K562 (cell line): ENCODE results near the gene SFPQ. TPM values are rescaled to one million over a fixed set of nuclear protein-coding genes. Genes with fewer than 3 reads are reported as not detected.

Experiments used
- BHLHE40 ChIP-seq: IDR thresholded peaks from 2 replicates; pipeline ENCODE4 v1.6.1; 2011; ENCODE audit warnings: low read length, improper control_type of control experiment
- ELF1 ChIP-seq: fragments of 200-800 bp; sonication (Bioruptor generic); IDR thresholded peaks from 2 replicates; pipeline ENCODE4 v1.6.1; 2016; ENCODE audit warnings: missing genetic modification characterization, missing compliant biosample characterization
- ELF2 ChIP-seq: fragments of 250-450 bp; sonication (Bioruptor Pico); IDR thresholded peaks from 2 replicates; pipeline ENCODE4 v1.5.0; 2021; ENCODE audit warnings: mild to moderate bottlenecking
- ERF ChIP-seq: fragments of 450-650 bp; formaldehyde crosslinking; IDR thresholded peaks from 2 replicates; pipeline ENCODE4 v1.4.0; 2020; ENCODE audit warnings: mild to moderate bottlenecking, mixed read lengths
- FIP1L1 ChIP-seq: fragments of 200-400 bp; formaldehyde crosslinking; IDR thresholded peaks from 2 replicates; pipeline ENCODE4 v1.6.1; 2018; ENCODE audit warnings: mild to moderate bottlenecking, low read depth, low read length; ENCODE audit not compliant: poor library complexity, severe bottlenecking
- FOXA3 ChIP-seq, 2 experiments: fragments of 450-650 bp in 1 of 2; sonication (generic) in 1 of 2; formaldehyde crosslinking; IDR thresholded peaks in 1 of 2; conservative IDR thresholded peaks in 1 of 2; 2 replicates each; pipeline versions ENCODE4 v1.4.0 to v1.8.0; 2020 to 2022; ENCODE audit warnings: mild to moderate bottlenecking in 2 of 2, missing genetic modification reagents in 1 of 2
- GABPA ChIP-seq: fragments of 200-800 bp; sonication (Bioruptor generic); conservative IDR thresholded peaks from 2 replicates; pipeline ENCODE4 v1.6.1; 2016; ENCODE audit warnings: low read depth, missing genetic modification characterization, missing compliant biosample characterization
- KDM1A ChIP-seq, 2 experiments: fragments of 450-650 bp; IDR thresholded peaks; 2 replicates each; pipeline ENCODE4 v1.6.1; 2016; ENCODE audit warnings: mild to moderate bottlenecking in 2 of 2
- KLF6 ChIP-seq: fragments of 250-450 bp; sonication (Bioruptor Pico); IDR thresholded peaks from 2 replicates; pipeline ENCODE4 v1.4.0; 2020; ENCODE audit warnings: mild to moderate bottlenecking, moderate library complexity, borderline replicate concordance
- NFXL1 ChIP-seq: fragments of 450-650 bp; formaldehyde crosslinking; IDR thresholded peaks from 2 replicates; pipeline ENCODE4 v1.4.0; 2021; ENCODE audit warnings: mild to moderate bottlenecking
- POU5F1 ChIP-seq: fragments of 150-350 bp; IDR thresholded peaks from 2 replicates; pipeline ENCODE4 v1.6.1; 2014; ENCODE audit warnings: borderline replicate concordance, low read length, low read depth, mild to moderate bottlenecking; ENCODE audit not compliant: partially characterized antibody
- RHOXF2B ChIP-seq: fragments of 250-450 bp; sonication (Bioruptor Pico); conservative IDR thresholded peaks from 2 replicates; pipeline ENCODE4 v1.5.1; 2021
- ZFP1 ChIP-seq: fragments of 450-650 bp; formaldehyde crosslinking; IDR thresholded peaks from 2 replicates; pipeline ENCODE4 v1.4.0; 2020; ENCODE audit warnings: mild to moderate bottlenecking, mixed read lengths
- ZNF197 ChIP-seq: fragments of 200-800 bp; sonication (Bioruptor generic); IDR thresholded peaks from 2 replicates; pipeline ENCODE4 v1.6.1; 2016; ENCODE audit warnings: low read depth, missing genetic modification characterization, missing compliant biosample characterization
- ZNF764 ChIP-seq: fragments of 250-450 bp; sonication (Bioruptor Pico); IDR thresholded peaks from 2 replicates; pipeline ENCODE4 v1.4.0; 2020; ENCODE audit warnings: low read depth, mild to moderate bottlenecking, moderate library complexity
- polyA plus RNA-seq, 8 experiments: library from polyadenylated mRNA; depleted of rRNA in 4 of 8; stranded (reverse) in 5 of 8; unstranded in 3 of 8; fragments of >200 nt; fragmentation: Nextera tagmentation in 2 of 8; fragmentation: Illumina TruSeq in 1 of 8; extraction: Ambion mirVana in 2 of 8; extraction: Trizol in 1 of 8; gene quantifications; 2 replicates each; pipeline versions ENCODE4 v1.2.1 to v1.2.3, GENCODE V29; 2011 to 2014; ENCODE audit warnings: inconsistent platforms in 1 of 8, missing spikeins in 1 of 8
- total RNA-seq, 7 experiments: library from RNA; depleted of rRNA in 6 of 7; stranded (reverse); fragments of >200 nt in 6 of 7; fragmentation: Illumina TruSeq in 2 of 7; extraction: Trizol in 2 of 7; gene quantifications; 2 replicates each; pipeline versions ENCODE4 v1.2.1 to v1.2.3, GENCODE V29; 2011 to 2021; ENCODE audit warnings: low replicate concordance in 1 of 7
- TF ChIP-seq, protein P1 (sequence below): fragments of 250-450 bp; sonication (Bioruptor Pico); IDR thresholded peaks from 2 replicates; pipeline ENCODE4 v1.5.0; 2021; ENCODE audit warnings: mild to moderate bottlenecking, moderate library complexity
- TF ChIP-seq, protein P2 (sequence below): IDR thresholded peaks from 3 replicates; pipeline ENCODE4 v1.6.1; 2011; ENCODE audit warnings: borderline replicate concordance, mild to moderate bottlenecking; ENCODE audit not compliant: insufficient read length, insufficient read depth
- TF ChIP-seq, protein P3 (sequence below): fragments of 450-650 bp; formaldehyde crosslinking; IDR thresholded peaks from 2 replicates; pipeline ENCODE4 v1.4.0; 2020; ENCODE audit warnings: mild to moderate bottlenecking
- TF ChIP-seq, protein P4 (sequence below): sonication (generic); formaldehyde crosslinking; IDR thresholded peaks from 2 replicates; pipeline ENCODE4 v1.9.0; 2022; ENCODE audit warnings: mild to moderate bottlenecking, missing genetic modification reagents
- TF ChIP-seq, protein P5 (sequence below): fragments of 450-650 bp; formaldehyde crosslinking; IDR thresholded peaks from 2 replicates; pipeline ENCODE4 v1.4.0; 2020; ENCODE audit warnings: mild to moderate bottlenecking, moderate library complexity

Gene SFPQ
- total and polyA plus RNA-seq, 9 of the 15 experiments (the other 6 are each of a cell fraction or from before 2014, with no cell fraction given), result 69.7 to 562 (median 399) TPM

DNA sequence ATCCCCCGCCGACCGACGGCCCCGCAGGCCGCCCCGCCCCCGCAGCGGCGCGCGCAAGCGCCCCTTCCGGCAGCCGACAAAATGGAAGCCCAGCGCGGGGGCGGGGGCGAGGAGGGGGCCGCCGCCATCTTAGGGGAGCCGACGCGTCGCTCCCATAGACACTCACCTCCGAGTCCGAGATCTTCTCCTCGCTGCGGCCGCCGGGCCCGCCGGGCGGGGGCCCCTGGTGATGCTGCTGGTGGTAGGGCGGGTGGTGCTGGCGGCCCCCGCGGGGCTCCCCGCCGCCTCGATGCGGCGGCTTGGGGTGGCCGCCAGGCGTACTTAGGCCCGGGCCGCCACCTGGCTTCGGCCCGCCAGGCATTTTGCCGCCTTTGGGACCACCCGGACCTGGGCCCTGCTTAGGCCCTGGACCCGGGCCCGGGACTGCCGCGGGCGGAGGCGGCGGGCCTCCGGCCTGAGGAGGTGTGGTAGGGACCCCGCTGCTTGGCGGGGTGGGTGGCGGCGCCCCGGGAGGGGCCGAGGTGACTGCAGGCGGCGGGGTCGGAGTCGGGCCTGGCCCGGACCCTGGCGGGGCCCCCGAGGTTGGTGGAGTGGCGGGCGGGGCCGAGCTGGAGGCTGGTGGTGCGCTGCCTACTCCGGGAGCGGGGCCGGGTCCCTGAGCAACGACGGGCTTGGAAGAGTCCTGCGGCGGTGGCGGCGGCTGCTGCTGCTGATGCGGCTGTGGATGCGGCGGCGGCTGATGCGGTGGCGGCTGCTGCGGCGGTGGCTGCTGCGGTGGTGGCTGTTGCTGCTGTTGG lies 691 bp downstream of the SFPQ start (continued):
- TF ChIP-seq FOXA3 (CRISPR knock-in tag; conservative IDR thresholded peaks at IDR 0.05 in 1 of 2, IDR thresholded peaks at IDR 0.05 in 1 of 2), result peak in 1 of 2 experiments; percentile 20; a peak in 1 of 4 replicates
- TF ChIP-seq, protein P1, sequence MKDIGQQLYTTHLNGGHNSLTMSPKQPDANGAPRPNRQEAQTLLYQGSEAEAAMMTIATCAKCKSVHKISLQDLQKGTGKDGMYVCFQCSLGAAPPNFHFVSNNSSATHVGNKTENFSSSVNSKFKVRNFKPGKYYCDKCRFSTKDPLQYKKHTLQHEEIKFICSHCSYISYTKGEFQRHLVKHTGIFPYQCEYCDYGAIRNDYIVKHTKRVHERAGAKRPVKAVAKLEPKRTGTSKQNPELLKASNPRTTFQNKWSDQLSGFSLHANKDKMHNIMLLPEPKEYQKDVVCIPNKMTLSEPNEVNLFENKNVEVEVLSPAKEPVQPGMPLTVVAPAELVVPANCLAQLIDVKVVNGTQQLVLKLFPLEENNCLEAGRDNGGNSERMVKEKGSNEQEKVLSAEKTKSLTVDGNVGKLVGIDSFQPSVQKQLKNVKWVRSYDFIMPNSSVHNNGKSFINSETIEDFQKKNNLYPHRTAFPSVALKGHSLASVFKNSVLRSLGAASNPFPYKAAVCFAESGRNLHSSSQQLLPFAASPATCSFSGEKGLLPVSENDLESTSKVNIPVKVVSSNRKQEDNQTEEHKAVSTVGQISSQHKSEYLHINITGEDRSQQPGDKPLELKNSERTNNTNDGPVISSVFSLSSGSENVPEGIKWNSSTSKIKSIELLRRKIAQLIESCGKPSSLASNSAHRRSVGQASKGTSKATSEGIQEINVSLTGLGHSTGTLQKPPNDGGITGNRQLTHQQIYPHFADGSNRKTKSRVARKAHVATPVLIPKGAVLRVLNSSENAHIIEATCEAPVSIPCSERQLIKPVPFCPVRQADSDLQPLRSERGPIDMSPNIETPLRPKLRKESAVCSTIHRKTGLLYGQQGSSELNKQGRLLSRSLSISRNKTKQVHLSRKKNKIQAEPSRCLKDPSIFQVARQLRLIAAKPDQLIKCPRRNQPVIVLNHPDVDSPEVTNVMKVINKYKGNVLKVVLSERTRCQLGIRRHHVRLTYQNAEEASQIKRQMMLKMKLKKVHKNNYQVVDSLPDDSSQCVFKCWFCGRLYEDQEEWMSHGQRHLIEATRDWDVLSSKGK (CRISPR knock-in tag), result no peak
- TF ChIP-seq FIP1L1, result peak; percentile 97
- peak; percentile 67 for TF ChIP-seq GABPA (tag)
- peak; percentile 52; the same call in 1 of the 2 replicates for TF ChIP-seq ERF (CRISPR knock-in tag)
- TF ChIP-seq, protein P2, sequence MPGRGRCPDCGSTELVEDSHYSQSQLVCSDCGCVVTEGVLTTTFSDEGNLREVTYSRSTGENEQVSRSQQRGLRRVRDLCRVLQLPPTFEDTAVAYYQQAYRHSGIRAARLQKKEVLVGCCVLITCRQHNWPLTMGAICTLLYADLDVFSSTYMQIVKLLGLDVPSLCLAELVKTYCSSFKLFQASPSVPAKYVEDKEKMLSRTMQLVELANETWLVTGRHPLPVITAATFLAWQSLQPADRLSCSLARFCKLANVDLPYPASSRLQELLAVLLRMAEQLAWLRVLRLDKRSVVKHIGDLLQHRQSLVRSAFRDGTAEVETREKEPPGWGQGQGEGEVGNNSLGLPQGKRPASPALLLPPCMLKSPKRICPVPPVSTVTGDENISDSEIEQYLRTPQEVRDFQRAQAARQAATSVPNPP, result no peak
- TF ChIP-seq, protein P3, sequence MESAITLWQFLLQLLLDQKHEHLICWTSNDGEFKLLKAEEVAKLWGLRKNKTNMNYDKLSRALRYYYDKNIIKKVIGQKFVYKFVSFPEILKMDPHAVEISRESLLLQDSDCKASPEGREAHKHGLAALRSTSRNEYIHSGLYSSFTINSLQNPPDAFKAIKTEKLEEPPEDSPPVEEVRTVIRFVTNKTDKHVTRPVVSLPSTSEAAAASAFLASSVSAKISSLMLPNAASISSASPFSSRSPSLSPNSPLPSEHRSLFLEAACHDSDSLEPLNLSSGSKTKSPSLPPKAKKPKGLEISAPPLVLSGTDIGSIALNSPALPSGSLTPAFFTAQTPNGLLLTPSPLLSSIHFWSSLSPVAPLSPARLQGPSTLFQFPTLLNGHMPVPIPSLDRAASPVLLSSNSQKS (CRISPR knock-in tag), result no peak
- no peak for TF ChIP-seq NFXL1
- TF ChIP-seq POU5F1, result no peak
- TF ChIP-seq BHLHE40, result no peak
- TF ChIP-seq ELF1 (tag), result peak; percentile 69
- no peak for TF ChIP-seq ZNF764 (CRISPR knock-in tag)
- TF ChIP-seq KLF6 (CRISPR knock-in tag), result no peak
- no peak for TF ChIP-seq RHOXF2B
- TF ChIP-seq ZFP1 (CRISPR knock-in tag), result no peak
- TF ChIP-seq ZNF197 (CRISPR knock-in tag), result no peak
- no peak for TF ChIP-seq KDM1A (IDR thresholded peaks at IDR 0.05)
- TF ChIP-seq, protein P4, sequence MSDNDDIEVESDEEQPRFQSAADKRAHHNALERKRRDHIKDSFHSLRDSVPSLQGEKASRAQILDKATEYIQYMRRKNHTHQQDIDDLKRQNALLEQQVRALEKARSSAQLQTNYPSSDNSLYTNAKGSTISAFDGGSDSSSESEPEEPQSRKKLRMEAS, result no peak
- no peak for TF ChIP-seq ELF2 (CRISPR knock-in tag)
- TF ChIP-seq, protein P5, sequence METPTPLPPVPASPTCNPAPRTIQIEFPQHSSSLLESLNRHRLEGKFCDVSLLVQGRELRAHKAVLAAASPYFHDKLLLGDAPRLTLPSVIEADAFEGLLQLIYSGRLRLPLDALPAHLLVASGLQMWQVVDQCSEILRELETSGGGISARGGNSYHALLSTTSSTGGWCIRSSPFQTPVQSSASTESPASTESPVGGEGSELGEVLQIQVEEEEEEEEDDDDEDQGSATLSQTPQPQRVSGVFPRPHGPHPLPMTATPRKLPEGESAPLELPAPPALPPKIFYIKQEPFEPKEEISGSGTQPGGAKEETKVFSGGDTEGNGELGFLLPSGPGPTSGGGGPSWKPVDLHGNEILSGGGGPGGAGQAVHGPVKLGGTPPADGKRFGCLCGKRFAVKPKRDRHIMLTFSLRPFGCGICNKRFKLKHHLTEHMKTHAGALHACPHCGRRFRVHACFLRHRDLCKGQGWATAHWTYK, result peak; percentile 12; the same call in 1 of the 2 replicates
